ENCODE results near the gene NKIRAS2.

The NKIRAS2 gene

GRCh38 chr17:42023524-42024349, 3.8 kb downstream of the NKIRAS2 start:
- H3K27ac ChIP-seq, result no peak overlapping the region
- TF ChIP-seq CTCF (conservative IDR thresholded peaks at IDR 0.05), result no peak

- TF ChIP-seq CTCF (conservative IDR thresholded peaks at IDR 0.05), result peak; percentile 61
- H3K27ac ChIP-seq, result no peak overlapping the region
These were observed 5.3 kb downstream of the NKIRAS2 start for GRCh38 chr17:42025191-42025579.

- no peak overlapping the region for H3K27ac ChIP-seq
- TF ChIP-seq CTCF (conservative IDR thresholded peaks at IDR 0.05), result no peak
These were observed 6.0 kb downstream of the NKIRAS2 start for GRCh38 chr17:42025936-42026335.

GRCh38 chr17:42026857-42027589, 7.1 kb downstream of the NKIRAS2 start:
- H3K27ac ChIP-seq, result no peak overlapping the region
- no peak for TF ChIP-seq CTCF (conservative IDR thresholded peaks at IDR 0.05)

- H3K27ac ChIP-seq, result no peak overlapping the region
- no peak for TF ChIP-seq CTCF (conservative IDR thresholded peaks at IDR 0.05)
These were observed 7.7 kb downstream of the NKIRAS2 start for GRCh38 chr17:42027590-42027889.

- TF ChIP-seq CTCF (conservative IDR thresholded peaks at IDR 0.05), result no peak
- no peak overlapping the region for H3K27ac ChIP-seq
These were observed 8.3 kb downstream of the NKIRAS2 start for GRCh38 chr17:42027961-42028790.

- no peak for TF ChIP-seq CTCF (conservative IDR thresholded peaks at IDR 0.05)
- no peak overlapping the region for H3K27ac ChIP-seq
These were observed 8.9 kb downstream of the NKIRAS2 start for GRCh38 chr17:42028791-42029127.

Data from VCaP (cell line).